Kidney (tissue), 14 donors: Measurements from ENCODE around the gene FAM43A. TPM values are rescaled to one million over a fixed set of nuclear protein-coding genes. Genes with fewer than 3 reads are reported as not detected.

Experiments
- DNase-seq, 5 donors: peaks; one replicate each; pipeline ENCODE4 v3.0.0-alpha.2; 2013 to 2020
- FAIRE-seq: peaks from 2 replicates; lab custom pipeline; 2012; peaks lifted over from hg19 to GRCh38; lab: Jason Lieb, UNC
- H3K27ac ChIP-seq, 2 donors: one replicate each; pipeline ENCODE4 v1.7.0; 2013; ENCODE audit warnings: low read depth in 2 of 2, low read length in 2 of 2, inconsistent platforms in 1 of 2
- H3K27me3 ChIP-seq: one replicate; pipeline ENCODE4 v1.7.1; 2013; ENCODE audit warnings: low read length, inconsistent platforms; ENCODE audit not compliant: control insufficient read depth, insufficient read depth
- H3K36me3 ChIP-seq, 3 donors: one replicate each; pipeline versions ENCODE4 v1.7.0 to v1.7.1; 2013; ENCODE audit warnings: low read length in 3 of 3, control low read depth in 1 of 3, inconsistent platforms in 1 of 3; ENCODE audit not compliant: insufficient read depth in 3 of 3, control insufficient read depth in 2 of 3
- H3K4me1 ChIP-seq, 3 donors: one replicate each; pipeline versions ENCODE4 v1.7.0 to v1.7.1; 2013; ENCODE audit warnings: low read length in 3 of 3, inconsistent platforms in 1 of 3, low read depth in 1 of 3; ENCODE audit not compliant: control insufficient read depth in 2 of 3, insufficient read depth in 2 of 3
- H3K4me3 ChIP-seq, 3 donors: one replicate each; pipeline versions ENCODE4 v1.7.0 to v1.8.1; 2013; ENCODE audit warnings: low read length in 3 of 3, control low read depth in 1 of 3, inconsistent platforms in 1 of 3
- H3K9ac ChIP-seq, 3 donors: one replicate each; pipeline versions ENCODE4 v1.7.0 to v1.7.1; 2013; ENCODE audit warnings: low read length in 3 of 3, control low read depth in 1 of 3, inconsistent platforms in 1 of 3
- H3K9me3 ChIP-seq, 3 donors: one replicate each; pipeline versions ENCODE4 v1.7.0 to v1.7.1; 2013; ENCODE audit warnings: low read length in 3 of 3, control low read depth in 1 of 3, inconsistent platforms in 1 of 3; ENCODE audit not compliant: control insufficient read depth in 2 of 3, insufficient read depth in 1 of 3
- CTCF ChIP-seq: IDR thresholded peaks from 3 replicates; pipeline ENCODE4 v1.5.1; 2012; ENCODE audit warnings: mild to moderate bottlenecking, moderate library complexity, borderline replicate concordance; ENCODE audit not compliant: insufficient read depth; ENCODE audit errors: extremely low read depth
- intact Hi-C: fragments of 100-400 bp; cut with DNase I; formaldehyde crosslinking; loops from one replicate; pipeline ENCODE4 v1.11.1; 2022
- polyA plus RNA-seq: library from polyadenylated mRNA; stranded (reverse); fragments of 350-450 nt; fragmentation: Illumina TruSeq; extraction: RNeasy Lipid Tissue Mini Kit (QIAGEN cat#74804); gene quantifications from one replicate; pipeline ENCODE4 v1.2.3, GENCODE V29; 2014; ENCODE audit warnings: low read depth, low replicate concordance; ENCODE audit not compliant: insufficient read depth
- total RNA-seq: library from RNA; stranded (reverse); fragmentation: NEBNext Ultra II Directional; extraction: Animal tissue kit (Norgen Biotek cat#: 25700); gene quantifications from one replicate; pipeline ENCODE4 v1.2.1, GENCODE V29; 2021
- donor health status: control.
- donor health status: control.
- donor health status: control.
- donor health status: control.
- donor health status: control.
- donor health status: DM: yes; HTN: yes; CAD: no.
- donor health status: Normal renal cell carcinoma (clear cell type).

The FAM43A gene
- total and polyA plus RNA-seq, 2 donors from 2014 or later = 5.0 to 11.4 TPM

GRCh38 chr3:194642769-194643168 lies 42.9 kb upstream of the FAM43A start:
- no peaks in the 10 kb centered on the region for H3K27me3 ChIP-seq
- peaks cover 5 to 19% (median 13%) of the 10 kb centered on the region in 3 donors for H3K36me3 ChIP-seq
- TF ChIP-seq CTCF = no peak
- H3K9ac ChIP-seq = no peak overlapping the region
- no peaks in the 10 kb centered on the region for H3K9me3 ChIP-seq
- no peak overlapping the region for H3K4me3 ChIP-seq
- DNase-seq (no peak), FAIRE-seq (no peak)
- no peak overlapping the region for H3K27ac ChIP-seq
- intact Hi-C loops = no loop called here
- H3K4me1 ChIP-seq = no peaks in the 10 kb centered on the region

GRCh38 chr3:194647747-194648146 lies 37.9 kb upstream of the FAM43A start:
- H3K4me1 ChIP-seq = no peaks in the 10 kb centered on the region
- no peak overlapping the region for H3K9ac ChIP-seq
- DNase-seq (no peak), FAIRE-seq (no peak)
- no peaks in the 10 kb centered on the region for H3K9me3 ChIP-seq
- H3K36me3 ChIP-seq = peaks cover 6 to 49% (median 36%) of the 10 kb centered on the region in 3 donors
- no peaks in the 10 kb centered on the region for H3K27me3 ChIP-seq
- intact Hi-C loops = no loop called here
- TF ChIP-seq CTCF = no peak
- H3K27ac ChIP-seq = no peak overlapping the region
- no peak overlapping the region for H3K4me3 ChIP-seq

- TF ChIP-seq CTCF = no peak
- intact Hi-C loops = no loop called here
- FAIRE-seq (no peak), DNase-seq (no peak)
- H3K4me3 ChIP-seq = no peak overlapping the region
- H3K4me1 ChIP-seq = no peaks in the 10 kb centered on the region
- no peaks in the 10 kb centered on the region for H3K27me3 ChIP-seq
- no peak overlapping the region for H3K9ac ChIP-seq
- H3K9me3 ChIP-seq = no peaks in the 10 kb centered on the region
- peaks cover 9 to 50% (median 36%) of the 10 kb centered on the region in 3 donors for H3K36me3 ChIP-seq
- H3K27ac ChIP-seq = no peak overlapping the region
Observed at GRCh38 chr3:194654443-194654842, 31.2 kb upstream of the FAM43A start.

GRCh38 chr3:194657439-194657838 lies 28.2 kb upstream of the FAM43A start:
- no peak overlapping the region for H3K4me3 ChIP-seq
- H3K9ac ChIP-seq = no peak overlapping the region
- H3K4me1 ChIP-seq = no peaks in the 10 kb centered on the region
- H3K27ac ChIP-seq = no peak overlapping the region
- DNase-seq = no peak
- H3K9me3 ChIP-seq = no peaks in the 10 kb centered on the region
- H3K27me3 ChIP-seq = no peaks in the 10 kb centered on the region
- no peak for TF ChIP-seq CTCF
- intact Hi-C loops = no loop called here
- no peak for FAIRE-seq
- H3K36me3 ChIP-seq = peaks cover 4 to 41% (median 23%) of the 10 kb centered on the region in 3 donors
